Brain microvascular endothelial cell (primary cell): ENCODE results near the gene PTPRM.

Experiments
- DNase-seq: peaks from one replicate; pipeline ENCODE4 v3.0.0-alpha.2; 2020
- H3K27ac ChIP-seq: fragments of 250-450 bp; sonication (Bioruptor Pico); 2 replicates; pipeline ENCODE4 v1.5.1; 2020; ENCODE audit warnings: mild to moderate bottlenecking, moderate library complexity
- H3K27me3 ChIP-seq: fragments of 250-450 bp; sonication (Bioruptor Pico); replicated peaks from 2 replicates; pipeline ENCODE4 v1.5.1; 2020; ENCODE audit warnings: mild to moderate bottlenecking
- H3K36me3 ChIP-seq: fragments of 250-450 bp; sonication (Bioruptor Pico); replicated peaks from 2 replicates; pipeline ENCODE4 v1.5.1; 2020; ENCODE audit warnings: mild to moderate bottlenecking
- H3K4me3 ChIP-seq: 2 replicates; pipeline ENCODE4 v1.5.1; 2011; ENCODE audit warnings: low read depth, mild to moderate bottlenecking, control low read depth, low read length, moderate library complexity
- CTCF ChIP-seq: IDR thresholded peaks from 2 replicates; pipeline ENCODE4 v1.5.1; 2011; ENCODE audit warnings: low read depth, mild to moderate bottlenecking, moderate library complexity, low read length, control low read depth, inconsistent platforms; ENCODE audit errors: missing control alignments
- in situ Hi-C: cut with HindIII; loops from 2 replicates; pipeline ENCODE4 v1.10.0; 2017; ENCODE audit warnings: low sequenced_read_pairs, low pct_ligation_motif_present

The PTPRM gene

DNA sequence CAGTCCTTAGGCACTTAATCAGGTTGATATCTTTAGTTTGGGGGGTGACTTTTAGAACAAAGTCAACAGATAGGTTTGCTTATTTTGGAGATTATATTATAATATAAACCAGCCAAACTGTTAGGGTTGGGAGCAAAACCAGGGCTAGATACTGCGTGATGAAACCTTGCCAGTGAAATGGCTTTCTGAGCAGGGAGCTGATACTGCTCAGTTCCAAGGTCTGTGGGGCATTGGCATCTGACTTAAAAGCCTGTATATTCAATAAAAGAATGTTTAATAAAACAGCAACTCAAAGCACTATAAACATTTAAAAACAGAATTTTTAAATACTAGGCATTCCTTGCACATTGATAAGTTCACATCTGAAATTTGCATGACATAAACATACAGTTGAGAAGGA lies 19.3 kb downstream of the PTPRM start:
- DNase-seq = no peak
- H3K27me3 ChIP-seq = no peaks in the 10 kb centered on the region
- no peak overlapping the region for H3K4me3 ChIP-seq
- TF ChIP-seq CTCF = no peak
- in situ Hi-C loops = no loop called here
- no peak overlapping the region for H3K27ac ChIP-seq
- no peaks in the 10 kb centered on the region for H3K36me3 ChIP-seq

DNA sequence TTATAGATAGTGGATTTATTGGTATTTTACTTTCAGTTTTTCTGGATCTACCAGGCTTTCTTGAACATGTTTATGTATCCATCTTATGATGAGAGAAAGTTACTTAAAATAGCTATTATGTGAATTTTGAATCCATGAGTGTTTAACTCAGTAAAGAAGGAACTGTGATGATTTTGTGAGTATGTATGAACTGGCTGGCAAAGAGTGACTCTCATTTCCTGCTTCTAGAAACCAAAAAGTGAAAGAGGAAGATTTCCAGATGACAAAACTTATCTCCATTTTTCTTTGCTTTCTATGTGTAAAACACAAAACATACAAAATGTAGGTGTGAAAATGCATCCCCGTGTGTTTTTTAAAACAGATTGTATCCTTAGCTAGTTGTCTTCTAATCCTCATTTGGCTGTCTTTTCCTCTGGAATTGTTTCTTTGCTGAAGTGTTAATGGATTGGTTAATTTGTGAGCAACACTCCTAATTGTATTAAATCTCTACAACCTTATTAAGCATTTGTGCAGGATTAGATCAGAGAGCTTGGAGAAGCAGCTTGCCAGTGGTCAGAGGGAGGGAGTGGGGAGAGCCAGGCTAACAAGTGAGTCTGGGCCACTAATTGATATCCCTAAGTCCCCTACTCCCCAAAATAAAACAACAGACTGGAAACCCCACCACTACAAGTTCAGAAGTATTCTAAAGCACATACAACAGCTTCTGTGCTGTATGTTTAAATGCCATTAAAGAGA lies 23.9 kb downstream of the PTPRM start:
- no peaks in the 10 kb centered on the region for H3K36me3 ChIP-seq
- H3K27me3 ChIP-seq = no peaks in the 10 kb centered on the region
- in situ Hi-C loops = no loop called here
- no peak overlapping the region for H3K4me3 ChIP-seq
- no peak overlapping the region for H3K27ac ChIP-seq
- DNase-seq = no peak
- TF ChIP-seq CTCF = no peak

DNA sequence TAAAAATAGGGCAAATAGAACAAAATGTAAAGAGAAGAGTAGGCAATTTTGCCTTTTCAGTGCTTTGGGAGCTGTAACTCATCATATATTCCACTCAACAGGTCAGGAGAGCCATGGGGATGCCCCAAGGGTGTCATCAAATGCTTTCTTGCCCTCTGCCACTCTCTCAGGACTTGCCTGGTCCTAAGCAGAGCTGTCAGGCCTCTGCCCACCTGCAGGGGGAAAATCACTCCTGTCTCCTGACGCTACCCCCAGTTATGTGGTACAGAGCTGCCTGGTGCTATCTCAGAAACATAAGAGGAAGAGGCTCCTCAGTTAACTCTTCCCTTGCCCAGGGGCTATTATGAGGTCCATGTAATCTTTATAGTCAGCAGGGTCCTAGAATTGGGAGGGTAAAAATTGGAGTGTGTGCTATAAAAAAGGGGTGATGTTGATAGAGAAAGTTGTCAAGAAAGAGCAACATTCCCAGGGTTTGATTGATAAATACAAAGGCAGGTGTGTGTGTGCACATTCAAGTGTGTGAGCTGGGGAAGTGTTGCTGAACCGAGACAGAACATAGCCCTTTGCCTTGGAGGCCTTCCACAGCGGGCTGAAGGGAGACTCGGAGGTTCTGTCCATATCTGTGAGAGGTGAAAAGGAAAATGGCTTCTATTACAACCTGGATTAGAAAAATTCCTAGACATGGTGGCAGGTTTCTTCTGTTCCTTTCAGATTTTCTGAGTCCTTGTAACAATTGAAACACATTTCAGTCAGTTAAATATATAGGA lies 25.4 kb downstream of the PTPRM start:
- no peaks in the 10 kb centered on the region for H3K36me3 ChIP-seq
- no peak overlapping the region for H3K27ac ChIP-seq
- in situ Hi-C loops = no loop called here
- H3K4me3 ChIP-seq = no peak overlapping the region
- H3K27me3 ChIP-seq = no peaks in the 10 kb centered on the region
- no peak for DNase-seq
- peak; percentile 49 for TF ChIP-seq CTCF

DNA sequence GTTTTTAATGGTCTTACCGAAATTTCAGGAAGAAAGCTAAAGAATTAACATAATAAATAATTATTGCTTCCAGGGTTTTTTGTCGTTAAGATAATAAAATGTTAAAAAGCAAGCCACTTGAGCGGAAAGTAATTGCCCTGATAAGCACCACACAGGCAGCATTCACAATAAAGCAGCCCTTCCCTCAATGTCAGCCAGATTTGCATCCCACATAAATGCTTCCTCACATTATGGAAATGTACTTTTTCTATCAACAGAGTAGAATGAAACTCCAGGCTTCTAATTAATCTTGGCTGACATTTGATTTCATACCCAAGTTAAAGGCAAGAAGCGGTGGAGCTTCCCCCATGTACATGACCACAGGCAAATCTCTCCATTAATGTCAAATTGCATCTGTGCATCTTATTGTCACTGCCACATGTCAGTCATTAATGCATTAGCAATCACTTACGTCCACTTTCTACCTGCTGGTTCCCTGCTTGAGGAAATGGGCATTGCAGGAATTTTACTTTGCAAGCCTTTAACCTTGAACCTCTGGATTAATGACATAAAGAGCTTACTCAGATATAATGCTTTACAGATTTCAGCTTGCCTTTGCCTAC lies 26.2 kb downstream of the PTPRM start:
- Histone ChIP-seq H3K27ac (no peak overlapping the region), H3K4me3 (no peak overlapping the region), H3K27me3 (no peaks in the 10 kb centered on the region), H3K36me3 (no peaks in the 10 kb centered on the region)
- DNase-seq = no peak
- no peak for TF ChIP-seq CTCF
- in situ Hi-C loops = no loop called here

- TF ChIP-seq CTCF = no peak
- H3K4me3 ChIP-seq = no peak overlapping the region
- in situ Hi-C loops = no loop called here
Observed at GRCh38 chr18:7596147-7596546, 29.0 kb downstream of the PTPRM start.

More at GRCh38 chr18:7596147-7596546, 29.0 kb downstream of the PTPRM start:
- Histone ChIP-seq H3K27me3 (no peaks in the 10 kb centered on the region), H3K36me3 (no peaks in the 10 kb centered on the region), H3K27ac (no peak overlapping the region)
- no peak for DNase-seq
